Stomach (tissue), 9 donors: ENCODE data around the gene STX2. TPM values are rescaled to one million over a fixed set of nuclear protein-coding genes. Genes with fewer than 3 reads are reported as not detected.

ENCODE experiments used
- DNase-seq, 2 donors: peaks; one replicate each; pipeline versions ENCODE4 v3.0.0 to v3.0.0-alpha.2; 2013 to 2019
- H3K27ac ChIP-seq, 5 donors: fragments of 200-600 bp in 4 of 5; sonication (generic) in 4 of 5; one replicate each; pipeline ENCODE4 v1.5.1; 2013 to 2019; ENCODE audit warnings: mild to moderate bottlenecking in 1 of 5, moderate library complexity in 1 of 5
- H3K27me3 ChIP-seq, 3 donors: fragments of 200-600 bp; sonication (generic); one replicate each; pipeline ENCODE4 v1.5.1; 2017 to 2019; ENCODE audit warnings: mixed run types in 1 of 3
- H3K36me3 ChIP-seq, 4 donors: fragments of 200-600 bp; sonication (generic); 1 replicate in 3 of 4; 2 replicates in 1 of 4; pipeline ENCODE4 v1.5.1; 2016 to 2019
- H3K4me1 ChIP-seq, 4 donors: fragments of 200-600 bp; sonication (generic); one replicate each; pipeline ENCODE4 v1.5.1; 2016 to 2019
- H3K4me3 ChIP-seq, 4 donors: fragments of 200-600 bp; sonication (generic) in 3 of 4; one replicate each; pipeline ENCODE4 v1.5.1; 2016 to 2019; ENCODE audit warnings: mild to moderate bottlenecking in 1 of 4
- H3K9me3 ChIP-seq, 4 donors: fragments of 200-600 bp; sonication (generic); one replicate each; pipeline ENCODE4 v1.5.1; 2016 to 2019
- EP300 ChIP-seq: sonication (generic); formaldehyde crosslinking; IDR thresholded peaks from one replicate; pipeline ENCODE4 v1.6.1; 2017; ENCODE audit warnings: antibody characterized with exemption
- POLR2A ChIP-seq, 4 donors: fragments of 450-650 bp; IDR thresholded peaks; one replicate each; pipeline ENCODE4 v1.6.1; 2016; ENCODE audit warnings: antibody characterized with exemption in 4 of 4, control low read depth in 2 of 4, mild to moderate bottlenecking in 1 of 4, moderate library complexity in 1 of 4
- POLR2AphosphoS5 ChIP-seq, 3 donors: sonication (generic); formaldehyde crosslinking; IDR thresholded peaks; one replicate each; pipeline ENCODE4 v1.6.1; 2016; ENCODE audit warnings: antibody characterized with exemption in 3 of 3
- WGBS, 5 donors: extraction: QIAGEN DNeasy Blood & Tissue Kit in 3 of 5; methylation state at CpG; one replicate each; pipeline versions ENCODE4 v1.1.5 to v1.1.7; 2013 to 2018; 5-methylcytosine and 5-hydroxymethylcytosine counted together
- intact Hi-C: fragments of 100-400 bp; cut with DNase I; formaldehyde crosslinking; loops from one replicate; pipeline ENCODE4 v1.15.1; 2023; ENCODE audit warnings: low total_unique reads
- polyA plus RNA-seq, 3 donors: library from polyadenylated mRNA; stranded (reverse); fragments of 200-250 nt; gene quantifications; one replicate each; pipeline ENCODE4 v1.2.3, GENCODE V29; 2013
- total RNA-seq, 5 donors: library from RNA; depleted of rRNA; stranded (reverse); fragments of >200 nt; gene quantifications; one replicate each; pipeline versions ENCODE4 v1.1.0 to v1.2.3, GENCODE V29; 2014 to 2016
- TF ChIP-seq, protein P1 (sequence below), 7 experiments: fragments of 450-650 bp in 4 of 7; fragments of 200-600 bp in 3 of 7; sonication (generic) in 3 of 7; IDR thresholded peaks; one replicate each; pipeline ENCODE4 v1.5.1; 2016 to 2019; ENCODE audit warnings: antibody characterized with exemption in 7 of 7, control low read depth in 2 of 7, mild to moderate bottlenecking in 1 of 7
- donor health status: healthy with polysubstance abuse.
- donor health status: Bipolar disorder and iron deficiency.
- donor health status: healthy.

The STX2 gene
- total and polyA plus RNA-seq, 8 donors: 5.3 to 27.2 (median 8.7) TPM

DNA sequence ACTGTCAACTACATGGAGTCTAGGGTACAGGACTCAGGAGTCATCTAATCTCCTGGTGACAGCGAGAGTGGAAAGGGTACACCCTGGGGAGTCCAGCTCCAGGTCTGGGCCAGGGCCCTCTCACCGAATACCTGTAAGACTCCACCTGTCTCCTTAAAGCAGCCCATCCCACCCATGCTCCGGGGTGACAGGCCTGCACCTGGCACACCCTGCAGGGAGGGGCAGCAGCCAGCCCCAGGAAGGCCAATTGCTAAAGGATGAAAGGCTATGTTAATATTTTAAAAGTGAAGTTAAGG lies 45.5 kb downstream of the STX2 start:
- intact Hi-C loops: no loop called here
- no peaks in the 10 kb centered on the region for H3K27me3 ChIP-seq
- H3K27ac ChIP-seq: no peak overlapping the region
- peaks cover 5 to 94% (median 90%) of the 10 kb centered on the region in 4 donors for H3K36me3 ChIP-seq
- TF ChIP-seq POLR2AphosphoS5 (IDR thresholded peaks at IDR 0.05): no peak
- no peak for TF ChIP-seq EP300
- TF ChIP-seq, protein P1, sequence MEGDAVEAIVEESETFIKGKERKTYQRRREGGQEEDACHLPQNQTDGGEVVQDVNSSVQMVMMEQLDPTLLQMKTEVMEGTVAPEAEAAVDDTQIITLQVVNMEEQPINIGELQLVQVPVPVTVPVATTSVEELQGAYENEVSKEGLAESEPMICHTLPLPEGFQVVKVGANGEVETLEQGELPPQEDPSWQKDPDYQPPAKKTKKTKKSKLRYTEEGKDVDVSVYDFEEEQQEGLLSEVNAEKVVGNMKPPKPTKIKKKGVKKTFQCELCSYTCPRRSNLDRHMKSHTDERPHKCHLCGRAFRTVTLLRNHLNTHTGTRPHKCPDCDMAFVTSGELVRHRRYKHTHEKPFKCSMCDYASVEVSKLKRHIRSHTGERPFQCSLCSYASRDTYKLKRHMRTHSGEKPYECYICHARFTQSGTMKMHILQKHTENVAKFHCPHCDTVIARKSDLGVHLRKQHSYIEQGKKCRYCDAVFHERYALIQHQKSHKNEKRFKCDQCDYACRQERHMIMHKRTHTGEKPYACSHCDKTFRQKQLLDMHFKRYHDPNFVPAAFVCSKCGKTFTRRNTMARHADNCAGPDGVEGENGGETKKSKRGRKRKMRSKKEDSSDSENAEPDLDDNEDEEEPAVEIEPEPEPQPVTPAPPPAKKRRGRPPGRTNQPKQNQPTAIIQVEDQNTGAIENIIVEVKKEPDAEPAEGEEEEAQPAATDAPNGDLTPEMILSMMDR (IDR thresholded peaks at IDR 0.05): no peak
- no peak for TF ChIP-seq POLR2A (IDR thresholded peaks at IDR 0.05)
- no peak overlapping the region for H3K4me3 ChIP-seq
- H3K9me3 ChIP-seq: no peaks in the 10 kb centered on the region
- H3K4me1 ChIP-seq: no peaks in the 10 kb centered on the region
- DNase-seq: no peak
- 72 to 87% (median 86%) methylated on average over 3 of the region's 3 CpGs; no CpG with 5 or more reads in 1 of the 5 donors for WGBS, 5 donors

DNA sequence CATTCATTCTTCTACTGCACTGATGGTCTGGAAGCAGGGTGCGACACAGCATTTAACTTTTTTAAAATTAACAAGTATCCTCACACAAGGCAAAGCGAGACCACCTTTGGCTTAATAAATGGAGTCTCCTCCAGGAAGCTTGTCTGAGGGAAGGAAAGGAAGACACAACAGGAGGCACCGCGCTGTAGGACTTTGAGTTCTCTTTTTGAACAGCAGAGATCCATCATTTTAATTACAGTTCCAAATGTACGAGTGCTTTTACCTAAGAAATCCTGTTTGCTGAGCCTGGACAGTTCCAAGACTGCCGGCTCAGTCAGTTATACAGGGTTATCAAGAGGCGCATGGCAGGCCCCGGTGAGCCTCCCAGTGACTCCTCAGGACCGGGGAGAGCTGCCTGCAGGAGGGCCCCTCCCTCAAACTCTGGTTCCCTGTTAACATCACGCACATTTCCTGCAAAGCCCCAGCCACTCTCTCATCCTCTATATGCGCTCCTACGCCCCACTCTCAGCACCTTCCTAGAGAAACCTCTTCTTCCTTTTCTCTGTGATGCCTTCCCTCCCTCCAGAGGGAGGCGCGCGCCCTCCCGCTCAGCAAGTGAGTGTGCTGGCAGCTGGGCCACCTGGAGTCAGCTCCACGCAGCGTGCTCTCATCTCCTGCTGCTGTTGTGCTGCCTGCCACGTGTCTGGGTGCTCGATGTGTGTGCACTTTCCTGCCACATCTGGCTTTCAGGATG lies 46.1 kb downstream of the STX2 start:
- H3K27ac ChIP-seq: no peak overlapping the region
- TF ChIP-seq, protein P1 (IDR thresholded peaks at IDR 0.05): no peak
- TF ChIP-seq POLR2AphosphoS5 (IDR thresholded peaks at IDR 0.05): no peak
- no peak for TF ChIP-seq EP300
- TF ChIP-seq POLR2A (IDR thresholded peaks at IDR 0.05): no peak
- no peaks in the 10 kb centered on the region for H3K27me3 ChIP-seq
- H3K4me1 ChIP-seq: no peaks in the 10 kb centered on the region
- intact Hi-C loops: no loop called here
- H3K9me3 ChIP-seq: no peaks in the 10 kb centered on the region
- WGBS, 5 donors: 76 to 80% (median 78%) methylated on average over 20 of the region's 20 CpGs
- H3K4me3 ChIP-seq: no peak overlapping the region
- peaks cover 5 to 93% (median 91%) of the 10 kb centered on the region in 4 donors for H3K36me3 ChIP-seq
- DNase-seq: no peak

DNA sequence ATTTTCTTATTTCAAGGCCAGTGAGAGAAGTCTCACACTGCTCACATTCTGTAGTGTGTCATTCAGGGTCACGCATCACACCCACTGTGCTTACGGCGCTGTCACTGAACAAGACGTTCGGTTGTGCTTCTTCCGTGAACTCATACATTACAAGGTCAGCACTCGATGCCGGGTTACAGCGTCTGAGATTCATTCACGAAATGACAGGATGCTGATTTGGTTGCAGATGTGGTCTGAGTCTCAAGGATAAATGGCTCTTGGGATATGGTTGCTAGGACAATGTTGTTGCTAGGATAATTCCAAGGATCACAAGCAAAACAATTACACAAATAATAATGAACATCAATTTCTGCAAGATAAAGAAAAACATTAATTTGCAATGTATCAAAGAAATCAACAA lies 47.4 kb downstream of the STX2 start:
- H3K4me3 ChIP-seq: no peak overlapping the region
- H3K9me3 ChIP-seq: no peaks in the 10 kb centered on the region
- no peak for DNase-seq
- H3K27ac ChIP-seq: no peak overlapping the region
- TF ChIP-seq, protein P1 (IDR thresholded peaks at IDR 0.05): no peak
- peaks cover 5 to 91% (median 90%) of the 10 kb centered on the region in 4 donors for H3K36me3 ChIP-seq
- no peaks in the 10 kb centered on the region for H3K4me1 ChIP-seq
- WGBS, 5 donors: 87 to 95% (median 90%) methylated on average over 10 of the region's 10 CpGs
- intact Hi-C loops: no loop called here
- H3K27me3 ChIP-seq: no peaks in the 10 kb centered on the region

DNA sequence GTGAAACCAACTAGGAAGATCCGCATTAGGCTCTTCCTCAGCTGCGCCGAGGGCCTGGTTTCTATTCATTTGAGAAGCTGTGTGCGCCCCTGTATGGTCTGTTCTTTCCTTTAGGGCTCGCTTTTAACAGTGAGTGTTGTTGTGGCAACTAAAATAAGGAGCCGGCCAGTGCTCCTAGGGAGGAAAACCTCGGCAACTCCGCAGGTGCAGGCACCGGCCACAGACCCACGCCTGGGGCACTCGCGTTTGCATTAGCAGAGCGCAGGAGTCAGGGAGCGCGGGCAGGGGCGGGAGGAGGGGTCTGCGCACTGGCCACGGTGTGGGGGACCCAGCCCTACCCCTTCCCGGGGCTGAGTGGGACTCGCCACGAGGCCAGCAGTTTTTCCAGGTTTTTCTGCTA lies 50.5 kb downstream of the STX2 start:
- no peak for DNase-seq
- Histone ChIP-seq H3K36me3 (peaks cover 0 to 91% (median 80%) of the 10 kb centered on the region in 4 donors), H3K4me3 (no peak overlapping the region), H3K27ac (no peak overlapping the region), H3K4me1 (no peaks in the 10 kb centered on the region), H3K27me3 (no peaks in the 10 kb centered on the region), H3K9me3 (peaks cover 0 to 14% (median 12%) of the 10 kb centered on the region in 4 donors)
- intact Hi-C loops: no loop called here
- no peak for TF ChIP-seq POLR2AphosphoS5 (IDR thresholded peaks at IDR 0.05)
- TF ChIP-seq EP300: no peak
- no peak for TF ChIP-seq POLR2A (IDR thresholded peaks at IDR 0.05)
- TF ChIP-seq, protein P1 (IDR thresholded peaks at IDR 0.05): no peak
- WGBS, 5 donors: 71 to 80% (median 78%) methylated on average over 21 of the region's 21 CpGs
